SK-N-SH (cell line): ENCODE results near the gene ZFPL1.

Source experiments
- ELF1 ChIP-seq: IDR thresholded peaks from 2 replicates; pipeline ENCODE4 v1.4.0; 2012
- EZH2phosphoT487 ChIP-seq: fragments of 200-600 bp; sonication (generic); IDR thresholded peaks from 2 replicates; pipeline ENCODE4 v1.6.1; 2017; ENCODE audit warnings: low read depth, mixed run types, mild to moderate bottlenecking, antibody characterized with exemption, moderate library complexity, borderline replicate concordance
- GABPA ChIP-seq: IDR thresholded peaks from 2 replicates; pipeline ENCODE4 v1.4.0; 2012; ENCODE audit warnings: low read depth, mild to moderate bottlenecking
- GATA2 ChIP-seq: sonication (generic); formaldehyde crosslinking; IDR thresholded peaks from 2 replicates; pipeline ENCODE4 v1.5.0; 2020; ENCODE audit warnings: mild to moderate bottlenecking, missing genetic modification reagents
- MXI1 ChIP-seq: IDR thresholded peaks from 2 replicates; pipeline ENCODE4 v1.6.1; 2012; ENCODE audit warnings: mild to moderate bottlenecking, low read depth, low read length, improper control_type of control experiment
- POLR2AphosphoS5 ChIP-seq: IDR thresholded peaks from 2 replicates; pipeline ENCODE4 v1.6.1; 2012; ENCODE audit warnings: low read depth, low read length
- RAD21 ChIP-seq: IDR thresholded peaks from 2 replicates; pipeline ENCODE4 v1.6.1; 2012; ENCODE audit warnings: mild to moderate bottlenecking, low read length
- RCOR1 ChIP-seq: fragments of 150-350 bp; IDR thresholded peaks from 2 replicates; pipeline ENCODE4 v1.6.1; 2017; ENCODE audit warnings: antibody characterized with exemption, low read length
- SIN3A ChIP-seq: IDR thresholded peaks from 2 replicates; pipeline ENCODE4 v1.6.1; 2012; ENCODE audit warnings: low read depth, mild to moderate bottlenecking, low read length, moderate library complexity, borderline replicate concordance
- TAF1 ChIP-seq: IDR thresholded peaks from 2 replicates; pipeline ENCODE4 v1.6.1; 2012; ENCODE audit warnings: low read depth, mild to moderate bottlenecking, low read length, moderate library complexity, borderline replicate concordance
- YY1 ChIP-seq: IDR thresholded peaks from 2 replicates; pipeline ENCODE4 v1.4.0; 2012; ENCODE audit warnings: low read depth, mild to moderate bottlenecking
- TF ChIP-seq, protein P1 (sequence below): fragments of 200-600 bp; sonication (generic); IDR thresholded peaks from 2 replicates; pipeline ENCODE4 v1.6.1; 2017; ENCODE audit warnings: antibody characterized with exemption, mild to moderate bottlenecking, moderate library complexity
- TF ChIP-seq, protein P2 (sequence below): IDR thresholded peaks from 2 replicates; pipeline ENCODE4 v1.4.0; 2012; ENCODE audit warnings: low read depth, borderline replicate concordance
- TF ChIP-seq, protein P3 (sequence below): fragments of 150-350 bp; IDR thresholded peaks from 2 replicates; pipeline ENCODE4 v1.6.1; 2017; ENCODE audit warnings: antibody characterized with exemption, low read length, low read depth, borderline replicate concordance

DNA sequence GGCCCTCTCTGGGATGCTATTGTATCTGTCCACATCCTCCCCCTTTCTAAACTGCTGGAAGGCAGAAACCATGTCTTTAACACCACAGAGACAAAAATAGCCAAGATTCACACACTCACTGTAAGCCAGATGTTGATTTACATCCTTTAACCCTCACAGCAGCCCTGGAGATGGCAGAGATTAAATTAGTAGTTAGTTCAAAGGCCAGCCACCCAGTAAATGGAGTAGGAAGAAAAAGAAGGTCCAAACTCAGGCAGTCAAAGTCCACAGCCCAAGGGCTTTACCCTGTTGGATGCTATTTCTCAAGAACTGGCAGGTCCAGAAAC lies 35.6 kb downstream of the ZFPL1 start:
- no peak for TF ChIP-seq GABPA
- TF ChIP-seq, protein P1, sequence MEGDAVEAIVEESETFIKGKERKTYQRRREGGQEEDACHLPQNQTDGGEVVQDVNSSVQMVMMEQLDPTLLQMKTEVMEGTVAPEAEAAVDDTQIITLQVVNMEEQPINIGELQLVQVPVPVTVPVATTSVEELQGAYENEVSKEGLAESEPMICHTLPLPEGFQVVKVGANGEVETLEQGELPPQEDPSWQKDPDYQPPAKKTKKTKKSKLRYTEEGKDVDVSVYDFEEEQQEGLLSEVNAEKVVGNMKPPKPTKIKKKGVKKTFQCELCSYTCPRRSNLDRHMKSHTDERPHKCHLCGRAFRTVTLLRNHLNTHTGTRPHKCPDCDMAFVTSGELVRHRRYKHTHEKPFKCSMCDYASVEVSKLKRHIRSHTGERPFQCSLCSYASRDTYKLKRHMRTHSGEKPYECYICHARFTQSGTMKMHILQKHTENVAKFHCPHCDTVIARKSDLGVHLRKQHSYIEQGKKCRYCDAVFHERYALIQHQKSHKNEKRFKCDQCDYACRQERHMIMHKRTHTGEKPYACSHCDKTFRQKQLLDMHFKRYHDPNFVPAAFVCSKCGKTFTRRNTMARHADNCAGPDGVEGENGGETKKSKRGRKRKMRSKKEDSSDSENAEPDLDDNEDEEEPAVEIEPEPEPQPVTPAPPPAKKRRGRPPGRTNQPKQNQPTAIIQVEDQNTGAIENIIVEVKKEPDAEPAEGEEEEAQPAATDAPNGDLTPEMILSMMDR = no peak
- TF ChIP-seq MXI1 = no peak
- TF ChIP-seq TAF1 = no peak
- TF ChIP-seq EZH2phosphoT487 = no peak
- no peak for TF ChIP-seq YY1
- TF ChIP-seq RCOR1 = no peak
- no peak for TF ChIP-seq RAD21
- TF ChIP-seq, protein P2, sequence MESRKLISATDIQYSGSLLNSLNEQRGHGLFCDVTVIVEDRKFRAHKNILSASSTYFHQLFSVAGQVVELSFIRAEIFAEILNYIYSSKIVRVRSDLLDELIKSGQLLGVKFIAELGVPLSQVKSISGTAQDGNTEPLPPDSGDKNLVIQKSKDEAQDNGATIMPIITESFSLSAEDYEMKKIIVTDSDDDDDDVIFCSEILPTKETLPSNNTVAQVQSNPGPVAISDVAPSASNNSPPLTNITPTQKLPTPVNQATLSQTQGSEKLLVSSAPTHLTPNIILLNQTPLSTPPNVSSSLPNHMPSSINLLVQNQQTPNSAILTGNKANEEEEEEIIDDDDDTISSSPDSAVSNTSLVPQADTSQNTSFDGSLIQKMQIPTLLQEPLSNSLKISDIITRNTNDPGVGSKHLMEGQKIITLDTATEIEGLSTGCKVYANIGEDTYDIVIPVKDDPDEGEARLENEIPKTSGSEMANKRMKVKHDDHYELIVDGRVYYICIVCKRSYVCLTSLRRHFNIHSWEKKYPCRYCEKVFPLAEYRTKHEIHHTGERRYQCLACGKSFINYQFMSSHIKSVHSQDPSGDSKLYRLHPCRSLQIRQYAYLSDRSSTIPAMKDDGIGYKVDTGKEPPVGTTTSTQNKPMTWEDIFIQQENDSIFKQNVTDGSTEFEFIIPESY = no peak
- TF ChIP-seq GATA2 (CRISPR knock-in tag) = no peak
- no peak for TF ChIP-seq SIN3A
- TF ChIP-seq, protein P3, sequence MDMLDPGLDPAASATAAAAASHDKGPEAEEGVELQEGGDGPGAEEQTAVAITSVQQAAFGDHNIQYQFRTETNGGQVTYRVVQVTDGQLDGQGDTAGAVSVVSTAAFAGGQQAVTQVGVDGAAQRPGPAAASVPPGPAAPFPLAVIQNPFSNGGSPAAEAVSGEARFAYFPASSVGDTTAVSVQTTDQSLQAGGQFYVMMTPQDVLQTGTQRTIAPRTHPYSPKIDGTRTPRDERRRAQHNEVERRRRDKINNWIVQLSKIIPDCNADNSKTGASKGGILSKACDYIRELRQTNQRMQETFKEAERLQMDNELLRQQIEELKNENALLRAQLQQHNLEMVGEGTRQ = no peak
- no peak for TF ChIP-seq POLR2AphosphoS5
- no peak for TF ChIP-seq ELF1
